Sigmoid colon (tissue), 7 donors: ENCODE results near the gene BRD8. TPM values are rescaled to one million over a fixed set of nuclear protein-coding genes. Genes with fewer than 3 reads are reported as not detected.

Source experiments
- DNase-seq: peaks from one replicate; pipeline ENCODE4 v3.0.0-alpha.2; 2019
- H3K27ac ChIP-seq, 4 donors: fragments of 200-600 bp; sonication (generic); one replicate each; pipeline ENCODE4 v1.5.1; 2016 to 2019; ENCODE audit warnings: mild to moderate bottlenecking in 1 of 4
- H3K27me3 ChIP-seq, 3 donors: fragments of 200-600 bp; sonication (generic); one replicate each; pipeline ENCODE4 v1.5.1; 2019; ENCODE audit warnings: mild to moderate bottlenecking in 1 of 3
- H3K36me3 ChIP-seq, 4 donors: fragments of 200-600 bp; sonication (generic); one replicate each; pipeline ENCODE4 v1.5.1; 2016 to 2019
- H3K4me1 ChIP-seq, 4 donors: fragments of 200-600 bp; sonication (generic); one replicate each; pipeline ENCODE4 v1.5.1; 2017 to 2019
- H3K4me3 ChIP-seq, 4 donors: fragments of 200-600 bp; sonication (generic); one replicate each; pipeline ENCODE4 v1.5.1; 2017 to 2019; ENCODE audit warnings: mild to moderate bottlenecking in 2 of 4, moderate library complexity in 1 of 4
- H3K9me3 ChIP-seq, 4 donors: fragments of 200-600 bp in 3 of 4; sonication (generic) in 3 of 4; one replicate each; pipeline versions ENCODE4 v1.5.1 to v1.6.1; 2013 to 2019
- CTCF ChIP-seq, 4 experiments: fragments of 450-650 bp in 3 of 4; fragments of 200-600 bp in 1 of 4; IDR thresholded peaks; one replicate each; pipeline ENCODE4 v1.5.1; 2016 to 2019; ENCODE audit warnings: antibody characterized with exemption in 4 of 4, mild to moderate bottlenecking in 3 of 4, moderate library complexity in 2 of 4
- EP300 ChIP-seq, 4 donors: sonication (generic); formaldehyde crosslinking; IDR thresholded peaks; one replicate each; pipeline ENCODE4 v1.6.1; 2017; ENCODE audit warnings: antibody characterized with exemption in 4 of 4
- POLR2A ChIP-seq, 2 donors: fragments of 450-650 bp; IDR thresholded peaks; one replicate each; pipeline ENCODE4 v1.6.1; 2016; ENCODE audit warnings: antibody characterized with exemption in 2 of 2, mild to moderate bottlenecking in 2 of 2, moderate library complexity in 2 of 2
- POLR2AphosphoS5 ChIP-seq, 4 donors: sonication (generic); formaldehyde crosslinking; IDR thresholded peaks; one replicate each; pipeline ENCODE4 v1.6.1; 2017; ENCODE audit warnings: antibody characterized with exemption in 4 of 4
- WGBS, 2 donors: extraction: QIAGEN DNeasy Blood & Tissue Kit; methylation state at CpG; one replicate each; pipeline ENCODE4 v1.1.7; 2013; 5-methylcytosine and 5-hydroxymethylcytosine counted together
- intact Hi-C: fragments of 100-400 bp; cut with DNase I; formaldehyde crosslinking; loops from one replicate; pipeline ENCODE4 v1.15.1; 2023
- polyA plus RNA-seq, 3 donors: library from polyadenylated mRNA; stranded (reverse); fragments of 200-250 nt; gene quantifications; one replicate each; pipeline ENCODE4 v1.2.3, GENCODE V29; 2013
- total RNA-seq, 4 donors: library from RNA; depleted of rRNA; stranded (reverse); fragments of >200 nt; gene quantifications; one replicate each; pipeline ENCODE4 v1.1.0, GENCODE V29; 2016
- donor health status: healthy with polysubstance abuse.
- donor health status: Bipolar disorder and iron deficiency.
- donor health status: healthy.

The BRD8 gene
- total and polyA plus RNA-seq, 7 donors, result 13.4 to 52.3 (median 48.5) TPM

- no peak for DNase-seq
Measured at GRCh38 chr5:138103319-138103637, 75.2 kb downstream of the BRD8 start.

GRCh38 chr5:138102454-138103318 lies 75.7 kb downstream of the BRD8 start:
- no peak overlapping the region for H3K4me3 ChIP-seq
- no peaks in the 10 kb centered on the region for H3K9me3 ChIP-seq
- no peaks in the 10 kb centered on the region for H3K4me1 ChIP-seq
- TF ChIP-seq CTCF (IDR thresholded peaks at IDR 0.05) (no peak), EP300 (IDR thresholded peaks at IDR 0.05) (no peak), POLR2A (IDR thresholded peaks at IDR 0.05) (no peak), POLR2AphosphoS5 (IDR thresholded peaks at IDR 0.05) (no peak)
- WGBS, 2 donors, result 24 to 45% methylated on average over 7 of the region's 7 CpGs
- no peak for DNase-seq
- H3K27me3 ChIP-seq, result no peaks in the 10 kb centered on the region
- H3K36me3 ChIP-seq, result no peaks in the 10 kb centered on the region
- intact Hi-C loops, result no loop called here
- H3K27ac ChIP-seq, result no peak overlapping the region

More at GRCh38 chr5:138103319-138103637, 75.2 kb downstream of the BRD8 start:
- H3K36me3 ChIP-seq, result no peaks in the 10 kb centered on the region
- 18 to 48% methylated on average over 3 of the region's 3 CpGs for WGBS, 2 donors
- no peaks in the 10 kb centered on the region for H3K4me1 ChIP-seq
- no peak for TF ChIP-seq EP300 (IDR thresholded peaks at IDR 0.05)
- no peak for TF ChIP-seq POLR2AphosphoS5 (IDR thresholded peaks at IDR 0.05)
- TF ChIP-seq POLR2A (IDR thresholded peaks at IDR 0.05), result no peak
- no peak for TF ChIP-seq CTCF (IDR thresholded peaks at IDR 0.05)
- no peaks in the 10 kb centered on the region for H3K9me3 ChIP-seq
- no peak overlapping the region for H3K4me3 ChIP-seq
- intact Hi-C loops, result no loop called here
- no peak overlapping the region for H3K27ac ChIP-seq
- no peaks in the 10 kb centered on the region for H3K27me3 ChIP-seq

- DNase-seq, result no peak
- 88 to 92% methylated on average over 11 of the region's 11 CpGs for WGBS, 2 donors
Measured at GRCh38 chr5:138096997-138097828, 81.2 kb downstream of the BRD8 start.

GRCh38 chr5:138096363-138096762 lies 82.1 kb downstream of the BRD8 start:
- intact Hi-C loops, result no loop called here
- WGBS, 2 donors, result 87 to 93% methylated on average over 2 of the region's 2 CpGs

More at GRCh38 chr5:138096997-138097828, 81.2 kb downstream of the BRD8 start:
- no peaks in the 10 kb centered on the region for H3K36me3 ChIP-seq
- H3K27ac ChIP-seq, result no peak overlapping the region
- no peak overlapping the region for H3K4me3 ChIP-seq
- no peaks in the 10 kb centered on the region for H3K4me1 ChIP-seq
- TF ChIP-seq POLR2AphosphoS5 (IDR thresholded peaks at IDR 0.05), result no peak
- no peak for TF ChIP-seq EP300 (IDR thresholded peaks at IDR 0.05)
- no peak for TF ChIP-seq POLR2A (IDR thresholded peaks at IDR 0.05)
- TF ChIP-seq CTCF (IDR thresholded peaks at IDR 0.05), result no peak
- intact Hi-C loops, result no loop called here
- H3K27me3 ChIP-seq, result no peaks in the 10 kb centered on the region
- no peaks in the 10 kb centered on the region for H3K9me3 ChIP-seq

More at GRCh38 chr5:138096363-138096762, 82.1 kb downstream of the BRD8 start:
- Histone ChIP-seq H3K36me3 (no peaks in the 10 kb centered on the region), H3K4me1 (no peaks in the 10 kb centered on the region), H3K27me3 (no peaks in the 10 kb centered on the region), H3K27ac (no peak overlapping the region), H3K9me3 (no peaks in the 10 kb centered on the region), H3K4me3 (no peak overlapping the region)
- no peak for TF ChIP-seq CTCF (IDR thresholded peaks at IDR 0.05)
- no peak for TF ChIP-seq EP300 (IDR thresholded peaks at IDR 0.05)
- no peak for TF ChIP-seq POLR2A (IDR thresholded peaks at IDR 0.05)
- TF ChIP-seq POLR2AphosphoS5 (IDR thresholded peaks at IDR 0.05), result no peak
- DNase-seq, result no peak
